ENCODE data around the gene ATF4.
A peak's percentile ranks its signal among the peaks of the same experiment; 100 is the strongest.

ATF4 gene

GRCh38 chr22:39496131-39496838 lies 24.1 kb upstream of the ATF4 start:
- H3K4me3 ChIP-seq (ENCODE audit: low read depth, low read length) = no peak overlapping the region
- DNase-seq (ENCODE audit: low read depth) = peak; percentile 85
- peak; percentile 87 for TF ChIP-seq CTCF (conservative IDR thresholded peaks at IDR 0.05; ENCODE audit: low read depth, low read length)

- no peak for DNase-seq (ENCODE audit: low read depth)
- no peak for TF ChIP-seq CTCF (conservative IDR thresholded peaks at IDR 0.05; ENCODE audit: low read depth, low read length)
- H3K4me3 ChIP-seq (ENCODE audit: low read depth, low read length) = no peak overlapping the region
Observed at GRCh38 chr22:39497429-39497828, 22.9 kb upstream of the ATF4 start.

- no peak for TF ChIP-seq CTCF (conservative IDR thresholded peaks at IDR 0.05; ENCODE audit: low read depth, low read length)
- no peak overlapping the region for H3K4me3 ChIP-seq (ENCODE audit: low read depth, low read length)
- no peak for DNase-seq (ENCODE audit: low read depth)
Observed at GRCh38 chr22:39498368-39498767, 22.0 kb upstream of the ATF4 start.

- no peak for TF ChIP-seq CTCF (conservative IDR thresholded peaks at IDR 0.05; ENCODE audit: low read depth, low read length)
- DNase-seq (ENCODE audit: low read depth) = no peak
- H3K4me3 ChIP-seq (ENCODE audit: low read depth, low read length) = no peak overlapping the region
Observed at GRCh38 chr22:39498802-39499201, 21.6 kb upstream of the ATF4 start.

- TF ChIP-seq CTCF (conservative IDR thresholded peaks at IDR 0.05; ENCODE audit: low read depth, low read length) = no peak
- no peak overlapping the region for H3K4me3 ChIP-seq (ENCODE audit: low read depth, low read length)
- no peak for DNase-seq (ENCODE audit: low read depth)
Observed at GRCh38 chr22:39500101-39500500, 20.3 kb upstream of the ATF4 start.

GRCh38 chr22:39501644-39502108 lies 18.7 kb upstream of the ATF4 start:
- peak overlapping the region; percentile 92 for H3K4me3 ChIP-seq (ENCODE audit: low read depth, low read length)
- no peak for DNase-seq (ENCODE audit: low read depth)
- TF ChIP-seq CTCF (conservative IDR thresholded peaks at IDR 0.05; ENCODE audit: low read depth, low read length) = no peak

All from choroid plexus epithelial cell (primary cell).